Measurements from ENCODE around the gene TMEM250.

TMEM250 gene

GRCh38 chr9:136075134-136075841, 43.4 kb downstream of the TMEM250 start:
- TF ChIP-seq JUND (IDR thresholded peaks at IDR 0.05; ENCODE audit: low read depth), result no peak
- in situ Hi-C loops (cut with HindIII; ENCODE audit: low pct_unique_long_range_greater_than_20kb, low sequenced_read_pairs), result no loop called here
- no peak for DNase-seq (ENCODE audit: low read depth in 1 of 2, low spot score in 1 of 2)

- in situ Hi-C loops (cut with HindIII; ENCODE audit: low pct_unique_long_range_greater_than_20kb, low sequenced_read_pairs), result no loop called here
- no peak for TF ChIP-seq JUND (IDR thresholded peaks at IDR 0.05; ENCODE audit: low read depth)
- no peak for DNase-seq (ENCODE audit: low read depth in 1 of 2, low spot score in 1 of 2)
Measured at GRCh38 chr9:136074706-136075105, 44.0 kb downstream of the TMEM250 start.
